Activated effector memory CD4-positive, alpha-beta T cell treated with Interleukin-2 at 50 U/mL for 16 hours (primary cell): Measurements from ENCODE around the gene AEN.

ENCODE experiments used
- DNase-seq: peaks from one replicate; pipeline ENCODE4 v3.0.0-alpha.2; 2020

The AEN gene

DNA sequence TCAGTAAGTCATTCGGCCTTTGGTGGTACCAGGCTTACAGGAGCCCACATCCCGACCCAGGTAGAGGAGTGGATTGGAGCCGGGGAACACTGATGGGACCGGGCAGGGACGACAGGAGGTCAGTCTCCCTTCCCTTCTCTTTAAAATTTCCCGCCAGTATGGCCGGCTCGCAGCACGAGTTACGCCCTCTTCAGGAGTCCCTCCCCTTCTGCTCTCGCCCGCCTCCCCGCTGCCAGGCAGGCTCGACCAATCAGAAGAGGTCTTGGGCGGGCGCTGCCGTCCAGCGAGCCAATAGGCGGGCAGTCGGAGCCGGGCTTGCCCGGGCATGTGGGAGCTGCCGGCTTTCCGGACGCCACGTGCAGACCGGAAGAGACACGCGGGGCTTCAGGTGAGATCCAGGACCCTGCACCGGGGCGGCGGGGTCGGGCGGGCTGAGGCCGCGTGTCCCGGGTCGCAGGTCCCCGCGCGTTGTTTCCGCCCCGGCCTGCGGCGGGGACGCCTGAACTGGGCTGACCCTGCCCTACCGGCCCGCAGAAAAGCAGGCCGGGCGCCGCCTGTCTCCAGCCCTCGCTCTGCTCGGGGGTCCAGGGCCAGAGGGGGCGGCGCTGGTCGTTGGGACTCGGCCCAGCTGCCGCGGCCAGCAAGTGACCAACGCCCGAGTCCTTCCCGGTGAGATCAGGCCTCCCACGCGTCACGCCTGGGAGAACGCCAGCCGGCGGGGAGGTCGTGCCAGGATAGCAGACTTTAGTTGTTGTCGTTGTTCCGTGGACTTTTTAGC is at the start of gene AEN:
AEN (plus strand) TSS at position 346 of the 778 bp plus-strand sequence. CDS start 4,870 bp downstream, outside the sequence.
- peak; percentile 96 for DNase-seq

DNA sequence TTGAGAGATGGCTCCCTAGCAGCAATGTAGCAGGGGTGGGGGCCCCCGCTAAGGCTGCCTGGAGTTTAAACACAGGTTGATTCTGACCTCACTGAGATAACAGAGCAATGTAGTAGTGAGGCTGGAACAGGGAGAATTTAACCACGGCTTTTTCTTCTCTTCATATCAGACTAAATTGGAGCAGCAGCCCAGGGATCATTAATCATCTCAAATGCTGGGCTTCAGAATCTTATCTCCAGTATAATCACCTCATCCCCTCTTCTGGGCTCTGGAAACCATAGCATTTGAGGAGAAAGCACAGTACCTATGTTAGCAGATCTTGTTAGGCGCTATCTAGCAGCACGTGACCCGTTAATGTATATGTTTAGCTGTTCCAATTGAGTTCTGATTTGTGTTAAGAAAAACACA is 49.3 kb upstream of the AEN start:
- DNase-seq, result no peak

GRCh38 chr15:88574077-88574476 is 47.1 kb upstream of the AEN start:
- no peak for DNase-seq

GRCh38 chr15:88574655-88575054 is 46.5 kb upstream of the AEN start:
- no peak for DNase-seq

GRCh38 chr15:88579322-88579721 is 41.8 kb upstream of the AEN start:
- DNase-seq, result no peak

GRCh38 chr15:88580532-88580931 is 40.6 kb upstream of the AEN start:
- DNase-seq, result no peak

- no peak for DNase-seq
Observed at GRCh38 chr15:88586401-88587162, 34.6 kb upstream of the AEN start.

- no peak for DNase-seq
Observed at GRCh38 chr15:88590759-88591158, 30.4 kb upstream of the AEN start.

- DNase-seq, result no peak
Observed at GRCh38 chr15:88591384-88591783, 29.8 kb upstream of the AEN start.

DNA sequence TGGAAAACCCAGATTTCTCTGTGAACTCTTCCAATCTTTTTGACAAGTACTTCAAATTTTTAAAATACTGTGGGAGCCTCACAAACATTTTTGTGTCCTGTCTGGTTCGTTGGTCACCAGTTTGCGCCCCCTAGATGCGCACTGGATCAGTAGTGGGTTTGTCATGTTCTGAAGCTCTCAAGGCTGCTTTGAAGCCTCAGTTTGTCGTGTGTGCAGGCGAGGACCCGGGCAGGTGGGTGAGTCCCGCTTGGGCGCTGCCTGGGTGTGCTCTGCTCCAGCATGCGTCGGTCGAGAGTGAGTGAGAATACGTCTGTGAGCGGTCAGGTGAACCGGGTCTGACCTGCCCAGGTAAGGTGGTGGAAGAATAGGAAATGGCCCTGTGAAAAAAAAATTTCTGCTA is 17.3 kb upstream of the AEN start:
- DNase-seq, result no peak

GRCh38 chr15:88604381-88605188 is 16.6 kb upstream of the AEN start:
- no peak for DNase-seq

GRCh38 chr15:88605189-88606069 is 15.7 kb upstream of the AEN start:
- no peak for DNase-seq

DNA sequence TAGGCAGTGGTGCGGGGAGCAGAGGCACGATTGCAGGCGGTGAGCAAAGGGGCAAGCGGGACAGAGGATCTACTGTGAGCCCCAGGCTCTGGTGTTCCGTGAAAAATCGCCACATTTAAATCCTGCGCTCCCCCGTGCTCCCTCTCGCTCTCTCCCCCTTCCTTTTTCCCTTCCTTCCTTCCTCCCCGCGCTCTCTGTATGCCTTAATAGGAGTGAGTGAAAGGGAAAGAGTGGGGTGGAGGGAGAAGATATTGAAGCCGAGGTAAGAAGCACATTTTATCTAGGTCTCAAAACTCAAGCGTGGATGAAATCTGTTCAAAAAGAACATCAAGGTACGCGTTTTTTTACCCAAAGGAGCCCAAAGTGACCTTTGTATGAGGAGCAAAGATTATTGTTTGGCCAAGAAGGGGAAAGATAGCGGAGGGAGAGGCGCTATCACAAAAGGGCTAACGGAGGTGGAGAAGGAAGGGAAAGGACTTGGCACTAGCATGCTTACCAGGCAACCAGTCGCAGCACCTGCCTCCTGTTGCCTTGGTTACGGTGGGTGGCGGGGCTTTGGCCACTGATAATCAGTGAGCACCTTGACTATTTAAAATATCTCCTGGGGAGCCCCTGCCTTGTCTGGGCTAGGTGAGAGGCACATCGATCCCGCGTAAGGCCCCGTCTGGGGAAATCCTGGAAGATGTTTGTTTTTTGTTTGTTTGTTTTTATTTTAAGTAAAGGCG is 14.9 kb upstream of the AEN start:
- DNase-seq, result no peak

- no peak for DNase-seq
Observed at GRCh38 chr15:88607951-88608350, 13.2 kb upstream of the AEN start.

- no peak for DNase-seq
Observed at GRCh38 chr15:88608607-88609181, 12.4 kb upstream of the AEN start.

DNA sequence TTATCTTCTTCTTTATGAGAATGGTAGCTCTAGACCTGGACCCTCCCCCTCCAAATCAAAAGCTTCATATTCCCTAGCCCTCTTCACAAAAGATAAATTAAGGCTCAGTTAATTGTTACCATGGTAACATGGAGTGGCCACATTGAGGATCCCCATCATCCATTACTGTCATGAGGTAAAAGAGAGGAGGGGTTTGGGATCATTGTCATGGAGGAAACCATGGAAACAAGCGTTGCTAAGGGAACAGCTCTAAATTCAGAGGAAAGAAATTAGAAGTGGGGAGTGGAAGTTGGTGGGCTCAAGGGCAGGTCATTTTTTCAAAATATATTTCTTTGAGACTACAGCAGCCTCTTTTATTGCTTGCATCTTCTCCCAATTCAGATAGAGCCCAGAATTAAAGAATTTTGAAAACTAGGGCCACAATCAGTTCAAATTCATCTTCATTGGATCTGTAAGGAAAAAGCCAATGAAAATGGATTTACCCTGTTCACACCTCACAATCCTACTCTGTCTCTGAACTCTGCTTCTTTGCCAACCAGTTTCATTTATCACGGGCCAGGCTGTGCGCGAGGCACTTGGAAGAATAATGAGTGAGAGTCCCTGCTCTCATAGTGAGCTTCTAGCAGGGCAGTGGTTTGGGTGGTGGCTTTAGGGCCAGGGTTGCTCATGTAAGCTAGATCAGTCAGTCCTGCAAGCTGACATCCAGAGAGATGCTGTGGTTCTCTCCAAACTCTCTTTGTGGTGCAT is 11.6 kb upstream of the AEN start:
- no peak for DNase-seq

- DNase-seq, result no peak
Observed at GRCh38 chr15:88610701-88611231, 10.4 kb upstream of the AEN start.

DNA sequence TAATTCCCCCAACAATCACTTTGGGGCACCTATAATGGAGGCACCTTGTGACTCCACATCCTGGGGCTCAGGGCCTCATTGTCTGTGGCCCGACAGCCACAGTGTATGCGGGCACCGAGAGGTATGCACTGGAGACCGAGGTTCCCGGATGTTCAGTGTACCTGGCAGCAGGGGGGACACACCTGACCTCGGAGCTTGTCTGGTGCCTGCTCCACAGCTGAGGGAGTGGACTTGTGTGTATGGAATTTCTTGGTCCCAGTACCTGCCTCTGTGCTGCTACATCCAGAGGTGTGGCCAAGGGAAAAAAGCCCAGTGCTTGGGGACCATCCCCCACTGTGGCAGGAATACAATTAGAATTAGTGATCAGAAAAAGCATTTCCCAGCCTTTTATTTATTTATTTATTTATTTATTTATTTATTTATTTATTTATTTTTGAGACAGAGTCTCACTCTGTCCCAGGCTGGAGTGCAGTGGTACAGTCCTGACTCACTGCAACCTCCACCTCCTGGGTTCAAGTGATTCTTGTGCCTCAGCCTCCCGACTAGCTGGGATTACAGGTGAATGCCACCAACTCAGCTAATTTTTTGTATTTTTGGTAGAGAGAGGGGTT is 8.8 kb upstream of the AEN start:
- no peak for DNase-seq

DNA sequence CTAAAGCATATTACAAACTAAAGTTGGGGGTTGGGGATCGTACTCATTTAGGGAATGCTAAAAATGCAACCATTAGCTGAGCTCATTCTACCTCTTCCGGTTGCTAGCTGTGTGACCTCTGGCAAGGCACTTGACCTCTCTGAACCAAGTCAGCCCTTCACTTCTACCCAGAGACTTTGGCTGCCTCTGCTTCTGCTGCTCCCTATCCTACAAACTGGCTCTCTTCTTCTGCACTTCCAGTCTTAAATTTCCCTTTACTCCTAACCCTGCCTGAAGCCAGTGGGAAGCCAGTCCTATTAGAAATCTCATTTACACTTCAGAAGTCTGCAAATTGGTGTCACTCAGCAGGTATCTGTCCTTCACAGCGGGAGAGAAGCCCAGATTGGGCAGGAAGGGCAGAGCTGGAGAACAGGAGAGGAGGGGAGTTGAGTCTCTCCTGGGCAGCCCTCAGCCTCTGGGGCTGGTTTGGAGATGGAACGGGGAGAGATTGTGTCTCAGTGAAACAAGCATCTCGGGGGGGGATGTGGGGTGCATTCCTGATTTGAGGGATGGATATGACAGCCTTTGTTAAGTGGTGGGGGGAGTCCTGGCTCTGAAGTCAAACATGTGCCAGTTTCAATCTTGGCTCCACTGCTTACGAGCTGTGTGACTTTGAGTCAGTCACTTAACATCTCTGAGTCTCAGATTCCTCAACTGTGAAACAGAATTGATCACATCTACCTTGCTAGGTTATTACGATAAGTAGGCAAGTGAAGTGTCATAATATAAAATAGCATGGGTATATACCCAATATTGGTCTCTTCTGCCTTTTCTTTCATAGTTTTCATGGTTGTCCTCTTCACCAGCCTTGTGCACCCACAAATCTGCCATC is 7.8 kb upstream of the AEN start:
- DNase-seq, result no peak
